GM19468 (cell line): Measurements from ENCODE around the gene PDE2A.

Experiments used
- ATAC-seq: cut with Tn5 transposase; IDR thresholded peaks from one replicate; pipeline ENCODE4 v1.9.1; 2021; ENCODE audit warnings: mild to moderate bottlenecking, moderate library complexity, moderate number of reproducible peaks; ENCODE audit not compliant: unreplicated experiment; ENCODE audit errors: extremely low read depth

The PDE2A gene

GRCh38 chr11:72705442-72706365, 31.5 kb upstream of the PDE2A start:
- ATAC-seq: no peak

GRCh38 chr11:72704783-72705265, 30.6 kb upstream of the PDE2A start:
- no peak for ATAC-seq

DNA sequence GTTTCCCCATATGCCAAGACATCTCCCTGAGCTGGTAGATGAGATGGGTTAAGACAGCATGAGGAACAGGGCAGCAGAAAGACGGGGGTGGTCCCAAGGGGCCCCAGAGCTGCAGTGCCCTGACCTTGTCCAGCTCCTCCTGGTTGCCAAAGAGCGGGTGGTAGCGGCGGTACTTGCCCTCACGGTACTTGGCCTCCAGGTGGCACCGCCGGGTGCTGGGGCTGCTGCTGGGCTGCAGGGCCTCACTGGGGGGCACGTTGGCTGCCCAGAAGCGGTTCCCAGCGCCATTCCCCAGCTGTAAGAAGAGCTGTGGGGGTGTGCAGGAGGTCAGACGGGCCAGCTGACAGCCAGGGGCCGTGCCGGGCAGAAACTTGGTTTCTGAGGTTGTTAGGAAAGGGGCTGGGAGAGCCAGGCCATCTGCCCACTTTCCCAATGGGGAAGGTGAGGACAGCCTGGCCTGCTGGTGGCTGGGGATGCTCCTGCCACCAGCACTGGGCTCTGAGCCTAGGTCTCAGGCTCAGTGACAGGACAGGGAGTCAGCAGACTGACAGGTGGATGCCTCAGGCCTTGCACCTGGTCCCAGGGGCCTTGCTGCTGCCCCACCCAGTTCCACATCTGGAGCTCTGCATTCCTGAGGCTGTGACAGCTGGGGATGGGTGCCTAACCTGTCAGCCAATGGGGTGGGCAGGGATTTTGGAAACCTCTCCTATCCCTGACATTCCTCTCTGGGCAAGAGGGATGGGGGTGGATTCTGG, 30.0 kb upstream of the PDE2A start:
- ATAC-seq: no peak

- no peak for ATAC-seq
These were observed 29.2 kb upstream of the PDE2A start for GRCh38 chr11:72703267-72704008.

GRCh38 chr11:72702577-72703241, 28.5 kb upstream of the PDE2A start:
- no peak for ATAC-seq

DNA sequence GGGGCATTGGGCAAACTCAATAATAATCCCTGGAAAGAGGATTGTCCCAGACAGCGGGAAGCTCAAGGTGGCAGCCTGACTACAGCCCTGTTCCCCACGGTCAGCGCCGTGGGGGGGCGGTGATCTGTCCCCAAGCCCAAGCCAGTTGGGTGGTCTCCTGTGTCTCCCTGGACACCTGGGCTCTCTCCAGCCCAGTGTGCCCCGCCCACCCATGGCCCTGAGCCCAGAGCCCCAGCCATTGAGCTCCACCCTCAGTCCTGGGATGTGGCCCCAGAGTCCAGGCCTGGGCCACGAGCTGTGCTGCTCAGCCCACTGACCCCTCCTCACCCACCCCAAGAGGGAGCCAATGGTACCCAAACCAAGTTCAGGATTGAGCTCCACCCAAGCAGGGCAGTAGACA, 27.9 kb upstream of the PDE2A start:
- ATAC-seq: no peak

DNA sequence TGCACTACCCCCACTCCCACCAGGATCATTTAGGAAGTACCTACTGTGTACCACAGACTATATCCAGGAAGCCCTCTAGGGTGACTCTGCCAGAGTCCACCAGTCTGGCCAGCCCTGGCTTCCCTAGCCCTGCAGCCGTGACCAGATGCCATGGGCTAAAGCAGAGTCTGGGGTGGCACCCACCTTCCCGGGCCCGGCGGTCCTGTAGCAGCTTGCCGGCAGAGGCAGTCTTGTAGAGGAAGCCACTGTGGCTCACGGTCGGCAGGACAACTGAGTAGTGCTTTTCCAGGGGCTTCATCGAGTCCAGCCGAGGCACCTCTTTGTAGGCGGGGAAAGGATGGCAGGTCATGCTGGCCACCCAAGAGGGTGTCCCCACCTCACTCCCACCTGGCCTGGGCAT, 27.2 kb upstream of the PDE2A start:
- ATAC-seq: no peak

GRCh38 chr11:72700146-72700545, 25.9 kb upstream of the PDE2A start:
- ATAC-seq: no peak

DNA sequence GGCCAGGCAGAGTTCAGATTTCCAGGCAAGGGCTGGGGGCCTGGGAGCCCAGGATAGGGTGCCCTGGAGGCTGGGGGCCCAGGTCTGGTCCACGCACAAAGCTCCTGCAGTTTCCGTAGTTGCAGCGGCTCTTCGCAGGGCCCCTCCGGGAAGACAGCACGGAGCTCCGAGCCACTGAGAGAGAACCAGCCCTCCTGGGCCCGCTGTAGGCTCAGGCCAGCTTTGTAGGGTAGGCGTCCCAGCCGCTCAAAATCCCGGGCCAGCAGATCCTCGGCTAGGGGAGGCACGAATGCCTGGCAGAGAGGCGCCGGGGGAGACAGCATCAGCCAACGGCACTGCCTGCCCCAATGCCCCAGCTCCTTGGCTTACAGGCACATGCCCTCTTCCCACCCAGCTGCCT, 23.6 kb upstream of the PDE2A start:
- ATAC-seq: no peak

GRCh38 chr11:72696866-72697700, 22.9 kb upstream of the PDE2A start:
- ATAC-seq: no peak

DNA sequence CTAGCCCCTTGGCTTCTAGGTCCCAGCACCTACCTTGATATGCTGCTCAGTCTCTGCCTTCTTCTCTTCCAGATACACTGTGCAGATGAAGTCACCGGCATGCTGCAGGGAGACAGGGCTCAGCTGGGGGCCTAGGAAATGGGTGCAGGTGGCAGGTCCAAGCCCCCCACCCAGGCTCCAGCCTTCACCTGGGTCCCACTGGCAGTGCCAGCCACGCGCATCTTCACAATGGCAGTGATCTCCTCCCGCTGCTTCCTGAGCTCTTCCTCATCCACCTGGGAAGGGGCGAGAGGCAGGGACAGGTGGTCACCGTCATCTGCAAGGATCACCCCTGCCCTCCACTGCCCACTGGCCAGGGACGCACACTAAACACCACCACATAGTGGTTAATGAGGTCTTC, 21.1 kb upstream of the PDE2A start:
- no peak for ATAC-seq

DNA sequence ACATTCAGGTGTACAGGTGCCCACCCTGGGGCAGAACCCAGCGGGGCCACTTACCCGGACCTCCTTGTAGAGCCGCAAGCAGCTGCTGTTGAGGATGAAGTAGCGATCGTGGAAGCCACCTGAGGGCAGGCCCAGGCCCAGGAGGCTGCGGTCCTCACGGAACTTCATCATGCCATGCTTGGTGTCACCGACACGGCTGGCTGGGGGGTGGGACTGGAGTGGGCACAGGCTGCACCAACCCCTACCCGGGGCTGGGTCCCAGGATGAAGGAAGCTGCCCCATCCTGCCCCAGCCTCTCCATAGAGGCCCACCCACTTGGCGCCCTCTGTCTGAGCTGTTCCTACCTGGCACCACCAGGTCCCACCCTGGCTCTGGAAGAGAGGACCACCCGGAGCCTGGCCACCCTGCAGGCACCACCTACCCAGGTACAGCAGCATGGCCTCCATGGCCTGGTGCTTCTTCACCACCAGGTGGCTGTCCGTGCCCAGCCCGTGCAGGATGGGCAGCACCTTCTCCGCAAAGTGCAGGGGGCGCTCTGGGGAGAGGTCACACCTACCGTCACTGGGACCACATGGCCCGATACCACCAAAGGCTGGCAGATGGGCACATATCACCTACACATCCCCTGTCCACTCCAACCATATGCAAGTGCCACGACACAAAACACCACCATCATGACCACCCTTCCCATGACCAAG, 19.2 kb upstream of the PDE2A start:
- no peak for ATAC-seq

GRCh38 chr11:72692498-72693237, 18.4 kb upstream of the PDE2A start:
- no peak for ATAC-seq

GRCh38 chr11:72690166-72690565, 15.9 kb upstream of the PDE2A start:
- ATAC-seq: no peak

DNA sequence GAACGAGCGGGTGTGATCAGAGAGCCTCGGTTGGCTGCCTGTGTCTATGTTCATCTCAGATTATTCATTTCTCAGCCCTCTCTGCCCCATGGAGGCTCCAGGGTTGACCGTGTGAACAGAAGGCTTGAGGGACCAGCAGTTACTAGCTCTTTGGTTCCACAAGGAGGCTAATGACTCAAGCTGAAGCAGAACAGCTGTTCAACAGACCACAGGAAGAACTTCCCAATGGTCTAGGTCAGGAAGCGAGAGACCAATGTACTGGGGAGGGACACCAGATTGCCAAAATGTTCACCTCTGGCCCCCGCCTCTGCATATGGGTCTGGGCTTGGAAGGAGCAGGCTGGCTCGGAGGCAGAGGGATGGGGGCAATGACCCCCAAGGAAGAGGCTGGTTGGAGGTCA, 14.7 kb upstream of the PDE2A start:
- no peak for ATAC-seq

DNA sequence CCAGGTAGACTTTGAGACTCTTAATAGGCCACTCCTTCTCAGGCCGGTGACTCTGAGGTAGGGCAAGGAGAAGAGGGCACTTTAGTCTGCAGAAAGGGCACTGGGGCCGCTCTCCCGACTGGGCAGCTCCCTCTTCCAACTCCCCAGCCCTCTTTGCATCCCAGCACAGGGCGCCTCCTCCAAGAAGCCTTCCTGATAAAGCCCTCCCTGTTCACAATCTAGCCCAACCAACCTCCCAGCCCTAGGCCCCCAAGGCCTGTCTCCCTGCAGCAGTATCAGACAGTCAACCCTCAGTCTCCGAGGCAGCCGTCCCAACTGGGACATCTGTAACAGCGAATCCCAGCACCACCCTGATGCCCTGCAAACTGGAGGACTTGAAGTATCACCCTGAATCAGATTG, 14.3 kb upstream of the PDE2A start:
- ATAC-seq: no peak

GRCh38 chr11:72687326-72687725, 13.1 kb upstream of the PDE2A start:
- no peak for ATAC-seq

GRCh38 chr11:72686639-72687220, 12.5 kb upstream of the PDE2A start:
- no peak for ATAC-seq
